ENCODE data around the gene SESN1. TPM values are rescaled to one million over a fixed set of nuclear protein-coding genes. Genes with fewer than 3 reads are reported as not detected.
"Not testable (repeated sequence)": the region's sequence is repeated elsewhere in the genome, so short reads cannot be mapped to it uniquely, and the experiment has no call there.

Gene SESN1
- polyA plus RNA-seq, 1 experiment, result 9.1 TPM

- H3K36me3 ChIP-seq (ENCODE audit: control insufficient read depth, insufficient read depth, low read length), result peaks cover 7% of the 10 kb centered on the region
- H3K27me3 ChIP-seq (ENCODE audit: control insufficient read depth, insufficient read depth, low read length), result no peaks in the 10 kb centered on the region
- ChIA-PET POLR2A (interaction anchor here (0.6 kb wide), 1 partner anchor 62 kb away, joined by 5 read pairs; no protein-coding TSS in a partner anchor), CTCF (interaction anchor here (1.8 kb wide), 1 partner anchor 15 kb away, joined by 8 read pairs; no protein-coding TSS in a partner anchor)
- no peak overlapping the region for H3K4me3 ChIP-seq (ENCODE audit: low read depth, low read length)
- no peak for DNase-seq (ENCODE audit: low read depth)
- no peak for TF ChIP-seq CTCF (IDR thresholded peaks at IDR 0.05; ENCODE audit: insufficient read depth, low read depth, low read length)
Measured at GRCh38 chr6:108985301-108985700, 109.3 kb downstream of the SESN1 start.

- H3K27me3 ChIP-seq (ENCODE audit: control insufficient read depth, insufficient read depth, low read length), result no peaks in the 10 kb centered on the region
- no peak for DNase-seq (ENCODE audit: low read depth)
- POLR2A ChIA-PET, result no interaction called here
Measured at GRCh38 chr6:108983151-108983550, 111.5 kb downstream of the SESN1 start.

GRCh38 chr6:108982154-108983113 lies 112.2 kb downstream of the SESN1 start:
- DNase-seq (ENCODE audit: low read depth), result no peak
- ChIA-PET CTCF (interaction anchor here (1.0 kb wide), 1 partner anchor 72 kb away, joined by 3 read pairs; no protein-coding TSS in a partner anchor), POLR2A (no interaction called here)
- TF ChIP-seq CTCF (IDR thresholded peaks at IDR 0.05; ENCODE audit: insufficient read depth, low read depth, low read length), result no peak
- no peaks in the 10 kb centered on the region; the same call in 1 of the 2 replicates for H3K36me3 ChIP-seq (ENCODE audit: control insufficient read depth, insufficient read depth, low read length)
- no peak overlapping the region for H3K4me3 ChIP-seq (ENCODE audit: low read depth, low read length)
- H3K27me3 ChIP-seq (ENCODE audit: control insufficient read depth, insufficient read depth, low read length), result no peaks in the 10 kb centered on the region

More at GRCh38 chr6:108983151-108983550, 111.5 kb downstream of the SESN1 start:
- no peak overlapping the region for H3K4me3 ChIP-seq (ENCODE audit: low read depth, low read length)
- CTCF ChIA-PET, result no interaction called here
- H3K36me3 ChIP-seq (ENCODE audit: control insufficient read depth, insufficient read depth, low read length), result peaks cover under 1% of the 10 kb centered on the region
- no peak for TF ChIP-seq CTCF (IDR thresholded peaks at IDR 0.05; ENCODE audit: insufficient read depth, low read depth, low read length)

- H3K36me3 ChIP-seq (ENCODE audit: control insufficient read depth, insufficient read depth, low read length); H3K4me3 ChIP-seq (ENCODE audit: low read depth, low read length); CTCF ChIA-PET; DNase-seq (ENCODE audit: low read depth); H3K27me3 ChIP-seq (ENCODE audit: control insufficient read depth, insufficient read depth, low read length); POLR2A ChIA-PET: not testable (repeated sequence)
Measured at GRCh38 chr6:108978638-108979037, 116.0 kb downstream of the SESN1 start.

- POLR2A ChIA-PET, result no interaction called here
- Histone ChIP-seq H3K27me3 (ENCODE audit: control insufficient read depth, insufficient read depth, low read length) (no peaks in the 10 kb centered on the region; the same call in 1 of the 2 replicates), H3K4me3 (ENCODE audit: low read depth, low read length) (no peak overlapping the region), H3K36me3 (ENCODE audit: control insufficient read depth, insufficient read depth, low read length) (no peaks in the 10 kb centered on the region)
- no peak for DNase-seq (ENCODE audit: low read depth)
- no peak for TF ChIP-seq CTCF (IDR thresholded peaks at IDR 0.05; ENCODE audit: insufficient read depth, low read depth, low read length)
- CTCF ChIA-PET, result interaction anchor here (1.7 to 2.0 kb wide), 2 partner anchors 12 to 17 kb away, joined by 4 to 6 read pairs; no protein-coding TSS in a partner anchor
Measured at GRCh38 chr6:108974201-108974600, 120.4 kb downstream of the SESN1 start.
